HG02943 (cell line): Measurements from ENCODE around the gene IL11RA.

Experiments
- ATAC-seq: cut with Tn5 transposase; IDR thresholded peaks from one replicate; pipeline ENCODE4 v1.9.1; 2021; ENCODE audit warnings: mild to moderate bottlenecking, low read depth, moderate library complexity; ENCODE audit not compliant: unreplicated experiment

The IL11RA gene

GRCh38 chr9:34684145-34684544, 32.2 kb downstream of the IL11RA start:
- ATAC-seq: no peak

GRCh38 chr9:34684816-34685215, 32.8 kb downstream of the IL11RA start:
- ATAC-seq: no peak

GRCh38 chr9:34685591-34685990, 33.6 kb downstream of the IL11RA start:
- no peak for ATAC-seq

- ATAC-seq: no peak
Measured at GRCh38 chr9:34686231-34686630, 34.2 kb downstream of the IL11RA start.

- no peak for ATAC-seq
Measured at GRCh38 chr9:34686732-34687131, 34.7 kb downstream of the IL11RA start.

GRCh38 chr9:34687276-34688030, 35.5 kb downstream of the IL11RA start:
- ATAC-seq: no peak

GRCh38 chr9:34688329-34689115, 36.5 kb downstream of the IL11RA start:
- ATAC-seq: no peak

- ATAC-seq: no peak
Measured at GRCh38 chr9:34689116-34689470, 37.1 kb downstream of the IL11RA start.

GRCh38 chr9:34689512-34689911, 37.5 kb downstream of the IL11RA start:
- ATAC-seq: no peak

GRCh38 chr9:34690983-34691935, 39.3 kb downstream of the IL11RA start, which contains the start of gene CCL19:
CCL19 (minus strand) TSS chr9:34691276; CDS start chr9:34691139, 137 bp downstream.
- ATAC-seq: no peak

GRCh38 chr9:34691936-34692315, 39.9 kb downstream of the IL11RA start:
- no peak for ATAC-seq

GRCh38 chr9:34693560-34693959, 41.6 kb downstream of the IL11RA start:
- ATAC-seq: no peak

GRCh38 chr9:34694811-34695210, 42.8 kb downstream of the IL11RA start:
- no peak for ATAC-seq

GRCh38 chr9:34701023-34701768, 49.2 kb downstream of the IL11RA start:
- ATAC-seq: no peak

- no peak for ATAC-seq
Measured at GRCh38 chr9:34701769-34702736, 50.1 kb downstream of the IL11RA start.

- no peak for ATAC-seq
Measured at GRCh38 chr9:34707130-34707529, 55.1 kb downstream of the IL11RA start.

GRCh38 chr9:34709196-34709978, 57.4 kb downstream of the IL11RA start:
- ATAC-seq: no peak

GRCh38 chr9:34710023-34710422, 58.0 kb downstream of the IL11RA start, which contains the start of gene CCL21:
CCL21 (minus strand) TSS chr9:34710136; CDS start chr9:34710066, 70 bp downstream.
- ATAC-seq: no peak
